ENCODE measurements around the gene HNRNPF. TPM values are rescaled to one million over a fixed set of nuclear protein-coding genes. Genes with fewer than 3 reads are reported as not detected.

The HNRNPF gene
- total RNA-seq, 2 experiments from 2014 or later: 410 to 466 TPM

- H3K9me3 Mint-ChIP-seq (ENCODE audit: low read depth): no peaks in the 10 kb centered on the region
- H3K4me1 Mint-ChIP-seq: peaks cover 22% of the 10 kb centered on the region
- DNase-seq (peak; percentile 99), ATAC-seq (peak; percentile 96)
- intact Hi-C loops (cut with DNase I, micrococcal nuclease): loop anchor here (1.0 to 5.0 kb wide), 9 partner anchors 35 to 810 kb away; partner anchors contain the start of genes BMS1 (in 1 of the 2), CSGALNACT2 (in 1 of the 2), HNRNPF (in 1 of the 2) and ZNF33B (in 1 of the 2)
- peak overlapping the region; percentile 98 for H3K27ac Mint-ChIP-seq
- H3K36me3 Mint-ChIP-seq (ENCODE audit: low read depth): peaks cover 3% of the 10 kb centered on the region
- CTCF ChIA-PET: interaction anchor here (0.6 to 2.4 kb wide), 7 partner anchors 11 to 223 kb away, joined by 3 to 7 read pairs (median 3); no protein-coding TSS in a partner anchor
- peak overlapping the region; percentile 95 for H3K4me3 Mint-ChIP-seq
- no peaks in the 10 kb centered on the region for H3K27me3 Mint-ChIP-seq
- POLR2A ChIA-PET: interaction anchor here (0.7 kb wide), 1 partner anchor 43 kb away, joined by 3 read pairs; no protein-coding TSS in a partner anchor
Observed at GRCh38 chr10:43362191-43362839, 46.7 kb downstream of the HNRNPF start.

- peaks cover 3% of the 10 kb centered on the region for H3K36me3 Mint-ChIP-seq (ENCODE audit: low read depth)
- peak overlapping the region; percentile 98 for H3K27ac Mint-ChIP-seq
- ChIA-PET POLR2A (interaction anchor here (0.7 to 1.1 kb wide), 2 partner anchors 44 to 95 kb away, joined by 3 read pairs; partner anchors contain the start of gene RASGEF1A), CTCF (interaction anchor here (0.6 to 2.4 kb wide), 6 partner anchors 11 to 214 kb away, joined by 3 to 7 read pairs (median 4); no protein-coding TSS in a partner anchor)
- no peaks in the 10 kb centered on the region for H3K9me3 Mint-ChIP-seq (ENCODE audit: low read depth)
- ATAC-seq (peak; percentile 24), DNase-seq (peak; percentile 46)
- no peaks in the 10 kb centered on the region for H3K27me3 Mint-ChIP-seq
- intact Hi-C loops (cut with DNase I, micrococcal nuclease): loop anchor here (1.0 to 5.0 kb wide), 10 partner anchors 36 to 809 kb away; partner anchors contain the start of genes BMS1 (in 1 of the 2), CSGALNACT2 (in 1 of the 2), HNRNPF (in 1 of the 2) and ZNF33B (in 1 of the 2)
- H3K4me1 Mint-ChIP-seq: peaks cover 22% of the 10 kb centered on the region
- peak overlapping the region; percentile 95 for H3K4me3 Mint-ChIP-seq
Observed at GRCh38 chr10:43361547-43362190, 47.3 kb downstream of the HNRNPF start.

- CTCF ChIA-PET: interaction anchor here (0.6 to 2.4 kb wide), 8 partner anchors 9 to 105 kb away, joined by 3 to 7 read pairs (median 3); no protein-coding TSS in a partner anchor
- peak overlapping the region; percentile 95 for H3K4me3 Mint-ChIP-seq
Observed at GRCh38 chr10:43360086-43360485, 48.9 kb downstream of the HNRNPF start.

GRCh38 chr10:43355749-43356371 is 53.1 kb downstream of the HNRNPF start:
- DNase-seq (peak; percentile 74), ATAC-seq (peak; percentile 89)
- ChIA-PET POLR2A (no interaction called here), CTCF (interaction anchor here (0.8 to 1.6 kb wide), 5 partner anchors 38 to 153 kb away, joined by 3 to 4 read pairs (median 4); no protein-coding TSS in a partner anchor)
- H3K27me3 Mint-ChIP-seq: peaks cover 4% of the 10 kb centered on the region
- no peaks in the 10 kb centered on the region for H3K9me3 Mint-ChIP-seq (ENCODE audit: low read depth)
- peaks cover 22% of the 10 kb centered on the region for H3K4me1 Mint-ChIP-seq
- peaks cover 3% of the 10 kb centered on the region for H3K36me3 Mint-ChIP-seq (ENCODE audit: low read depth)
- intact Hi-C loops (cut with DNase I, micrococcal nuclease): no loop called here
- no peak overlapping the region for H3K4me3 Mint-ChIP-seq
- H3K27ac Mint-ChIP-seq: peak overlapping the region; percentile 85

More at GRCh38 chr10:43360086-43360485, 48.9 kb downstream of the HNRNPF start:
- H3K36me3 Mint-ChIP-seq (ENCODE audit: low read depth): peaks cover 3% of the 10 kb centered on the region
- H3K4me1 Mint-ChIP-seq: peaks cover 34% of the 10 kb centered on the region
- H3K27ac Mint-ChIP-seq: peak overlapping the region; percentile 45
- intact Hi-C loops (cut with DNase I, micrococcal nuclease): loop anchor here (5.0 kb wide), 2 partner anchors 37 to 723 kb away; partner anchors contain the start of gene ZNF33B (in 1 of the 2)
- no peaks in the 10 kb centered on the region for H3K9me3 Mint-ChIP-seq (ENCODE audit: low read depth)
- POLR2A ChIA-PET: no interaction called here
- H3K27me3 Mint-ChIP-seq: no peaks in the 10 kb centered on the region
- ATAC-seq (no peak), DNase-seq (no peak)

GRCh38 chr10:43354879-43355380 is 54.1 kb downstream of the HNRNPF start:
- ChIA-PET POLR2A (interaction anchor here (0.6 kb wide), 1 partner anchor 49 kb away, joined by 6 read pairs; no protein-coding TSS in a partner anchor), CTCF (interaction anchor here (0.5 to 1.6 kb wide), 3 partner anchors 8 to 222 kb away, joined by 3 to 4 read pairs (median 3); no protein-coding TSS in a partner anchor)
- peaks cover 8% of the 10 kb centered on the region for H3K27me3 Mint-ChIP-seq

GRCh38 chr10:43354330-43354635 is 54.7 kb downstream of the HNRNPF start:
- ATAC-seq (no peak), DNase-seq (no peak)
- Mint-ChIP-seq H3K4me3 (no peak overlapping the region), H3K36me3 (ENCODE audit: low read depth) (no peaks in the 10 kb centered on the region), H3K27me3 (peaks cover 9% of the 10 kb centered on the region), H3K9me3 (ENCODE audit: low read depth) (no peaks in the 10 kb centered on the region), H3K4me1 (peaks cover 20% of the 10 kb centered on the region), H3K27ac (no peak overlapping the region)
- CTCF ChIA-PET: interaction anchor here (0.5 kb wide), 1 partner anchor 9 kb away, joined by 3 read pairs; no protein-coding TSS in a partner anchor
- POLR2A ChIA-PET: interaction anchor here (0.7 kb wide), 1 partner anchor 114 kb away, joined by 4 read pairs; no protein-coding TSS in a partner anchor
- intact Hi-C loops (cut with DNase I, micrococcal nuclease): no loop called here

More at GRCh38 chr10:43354879-43355380, 54.1 kb downstream of the HNRNPF start:
- Mint-ChIP-seq H3K9me3 (ENCODE audit: low read depth) (no peaks in the 10 kb centered on the region), H3K27ac (no peak overlapping the region), H3K4me3 (no peak overlapping the region), H3K4me1 (peaks cover 21% of the 10 kb centered on the region), H3K36me3 (ENCODE audit: low read depth) (no peaks in the 10 kb centered on the region)
- ATAC-seq: no peak
- DNase-seq: no peak
- intact Hi-C loops (cut with DNase I, micrococcal nuclease): no loop called here

- H3K4me1 Mint-ChIP-seq: peaks cover 21% of the 10 kb centered on the region
- H3K4me3 Mint-ChIP-seq: no peak overlapping the region
- intact Hi-C loops (cut with DNase I, micrococcal nuclease): no loop called here
- peaks cover 10% of the 10 kb centered on the region for H3K27me3 Mint-ChIP-seq
- no peaks in the 10 kb centered on the region for H3K9me3 Mint-ChIP-seq (ENCODE audit: low read depth)
- H3K36me3 Mint-ChIP-seq (ENCODE audit: low read depth): no peaks in the 10 kb centered on the region
- no peak overlapping the region for H3K27ac Mint-ChIP-seq
- DNase-seq (no peak), ATAC-seq (no peak)
- ChIA-PET CTCF (interaction anchor here (0.9 to 1.4 kb wide), 3 partner anchors 99 to 152 kb away, joined by 3 to 5 read pairs (median 3); no protein-coding TSS in a partner anchor), POLR2A (interaction anchor here (0.7 kb wide), 1 partner anchor 114 kb away, joined by 4 read pairs; no protein-coding TSS in a partner anchor)
Observed at GRCh38 chr10:43353495-43354329, 55.3 kb downstream of the HNRNPF start.

- POLR2A ChIA-PET: no interaction called here
Observed at GRCh38 chr10:43352951-43353350, 56.0 kb downstream of the HNRNPF start.

GRCh38 chr10:43351301-43351700 is 57.7 kb downstream of the HNRNPF start:
- CTCF ChIA-PET: interaction anchor here (1.0 to 1.2 kb wide), 2 partner anchors 9 to 11 kb away, joined by 4 to 6 read pairs; no protein-coding TSS in a partner anchor
- no peak overlapping the region for H3K4me3 Mint-ChIP-seq
- H3K36me3 Mint-ChIP-seq (ENCODE audit: low read depth): no peaks in the 10 kb centered on the region
- ATAC-seq (no peak), DNase-seq (no peak)
- H3K9me3 Mint-ChIP-seq (ENCODE audit: low read depth): no peaks in the 10 kb centered on the region
- POLR2A ChIA-PET: no interaction called here
- peaks cover 26% of the 10 kb centered on the region for H3K4me1 Mint-ChIP-seq
- peaks cover 12% of the 10 kb centered on the region for H3K27me3 Mint-ChIP-seq
- no peak overlapping the region for H3K27ac Mint-ChIP-seq
- intact Hi-C loops (cut with DNase I, micrococcal nuclease): no loop called here

More at GRCh38 chr10:43352951-43353350, 56.0 kb downstream of the HNRNPF start:
- H3K27ac Mint-ChIP-seq: no peak overlapping the region
- peaks cover 29% of the 10 kb centered on the region for H3K4me1 Mint-ChIP-seq
- H3K27me3 Mint-ChIP-seq: peaks cover 12% of the 10 kb centered on the region
- CTCF ChIA-PET: interaction anchor here (0.9 to 1.4 kb wide), 3 partner anchors 100 to 151 kb away, joined by 3 to 5 read pairs (median 3); no protein-coding TSS in a partner anchor
- ATAC-seq: no peak
- intact Hi-C loops (cut with DNase I, micrococcal nuclease): no loop called here
- H3K36me3 Mint-ChIP-seq (ENCODE audit: low read depth): no peaks in the 10 kb centered on the region
- no peak for DNase-seq
- H3K9me3 Mint-ChIP-seq (ENCODE audit: low read depth): no peaks in the 10 kb centered on the region
- H3K4me3 Mint-ChIP-seq: no peak overlapping the region

- Mint-ChIP-seq H3K4me1 (peaks cover 20% of the 10 kb centered on the region), H3K27ac (no peak overlapping the region), H3K36me3 (ENCODE audit: low read depth) (no peaks in the 10 kb centered on the region), H3K4me3 (no peak overlapping the region), H3K27me3 (peaks cover 12% of the 10 kb centered on the region), H3K9me3 (ENCODE audit: low read depth) (no peaks in the 10 kb centered on the region)
- intact Hi-C loops (cut with DNase I, micrococcal nuclease): no loop called here
- DNase-seq: no peak
- ChIA-PET POLR2A (no interaction called here), CTCF (interaction anchor here (0.6 to 1.2 kb wide), 4 partner anchors 10 to 218 kb away, joined by 3 to 6 read pairs (median 3); no protein-coding TSS in a partner anchor)
- ATAC-seq: no peak
Observed at GRCh38 chr10:43350686-43351085, 58.3 kb downstream of the HNRNPF start.
